HUDEP-2 (cell line): ENCODE results near the gene FANK1.
"Not testable (repeated sequence)": the region's sequence is repeated elsewhere in the genome, so short reads cannot be mapped to it uniquely, and the experiment has no call there.

ENCODE experiments used
- DNase-seq, 76 experiments: peaks; one replicate each; lab custom pipeline; 2025; ENCODE audit not compliant: unreplicated experiment in 76 of 76; lab: John Stamatoyannopoulos, UW

The FANK1 gene

GRCh38 chr10:126016156-126016805 lies 119.9 kb downstream of the FANK1 start:
- no peak for DNase-seq

GRCh38 chr10:126016882-126017281 lies 120.5 kb downstream of the FANK1 start:
- no peak for DNase-seq

- DNase-seq: no peak
Observed at GRCh38 chr10:126017961-126018560, 121.7 kb downstream of the FANK1 start.

- DNase-seq: no peak
Observed at GRCh38 chr10:126021833-126022500, 125.6 kb downstream of the FANK1 start.

GRCh38 chr10:126022841-126023240 lies 126.5 kb downstream of the FANK1 start:
- no peak for DNase-seq

- no peak for DNase-seq
Observed at GRCh38 chr10:126027692-126028091, 131.3 kb downstream of the FANK1 start.

GRCh38 chr10:126029999-126030398 lies 133.6 kb downstream of the FANK1 start:
- DNase-seq: no peak

GRCh38 chr10:126034586-126034985 lies 138.2 kb downstream of the FANK1 start:
- no peak for DNase-seq

GRCh38 chr10:126036515-126036914 lies 140.2 kb downstream of the FANK1 start:
- no peak for DNase-seq

GRCh38 chr10:126037946-126038345 lies 141.6 kb downstream of the FANK1 start:
- DNase-seq: no peak

- DNase-seq: no peak
Observed at GRCh38 chr10:126041117-126041516, 144.8 kb downstream of the FANK1 start.

- DNase-seq: peak in 9 of 76 experiments; percentile 3 to 49 (median 25)
Observed at GRCh38 chr10:126041804-126042231, 145.5 kb downstream of the FANK1 start.

- DNase-seq: no peak
Observed at GRCh38 chr10:126042354-126042753, 146.0 kb downstream of the FANK1 start.

- no peak for DNase-seq
Observed at GRCh38 chr10:126042906-126043305, 146.5 kb downstream of the FANK1 start.

- DNase-seq: no peak
Observed at GRCh38 chr10:126043389-126043788, 147.0 kb downstream of the FANK1 start.

GRCh38 chr10:126045861-126046260 lies 149.5 kb downstream of the FANK1 start:
- DNase-seq: no peak

- no peak for DNase-seq
Observed at GRCh38 chr10:126046831-126047230, 150.5 kb downstream of the FANK1 start.

- DNase-seq: not testable (repeated sequence)
Observed at GRCh38 chr10:126047749-126048148, 151.4 kb downstream of the FANK1 start.

GRCh38 chr10:126049759-126050700 lies 153.7 kb downstream of the FANK1 start:
- DNase-seq: no peak

GRCh38 chr10:126052171-126052570 lies 155.8 kb downstream of the FANK1 start:
- no peak for DNase-seq

GRCh38 chr10:126054191-126054590 lies 157.8 kb downstream of the FANK1 start:
- no peak for DNase-seq
